CD4-positive, alpha-beta T cell treated with Interleukin-1 beta for 1 hour (primary cell): Measurements from ENCODE around the gene CDH4.

ENCODE experiments used
- DNase-seq, 2 donors: peaks; one replicate each; pipeline ENCODE4 v3.0.0-alpha.2; 2020 to 2022

CDH4 gene

DNA sequence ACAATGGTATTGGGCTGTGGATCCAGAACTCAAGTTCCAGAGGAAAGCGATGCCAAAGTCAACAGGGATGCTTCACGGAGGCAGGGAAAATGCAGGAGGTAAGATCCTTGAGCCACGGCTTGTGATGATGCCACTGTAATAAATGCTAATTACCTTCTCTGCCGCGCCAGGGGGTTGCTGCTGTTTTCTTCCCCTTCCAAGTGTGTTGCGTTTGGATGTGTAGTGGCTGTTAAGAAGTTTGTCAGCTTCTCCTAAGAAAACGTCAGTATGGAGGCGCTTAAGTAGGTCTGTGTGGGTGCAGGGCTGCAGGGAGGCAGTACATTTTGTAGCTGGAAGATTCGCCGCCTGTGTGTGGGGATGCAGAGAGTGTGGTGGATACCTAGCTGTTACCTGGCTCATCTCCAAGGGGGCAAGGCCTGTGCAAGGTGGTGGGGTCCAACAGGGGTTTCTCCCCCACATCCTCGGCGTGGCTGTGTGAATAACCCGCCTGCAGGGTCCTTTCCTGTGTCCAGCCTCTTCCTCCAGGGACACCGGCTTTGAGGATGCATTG is 318.7 kb downstream of the CDH4 start:
- DNase-seq: no peak

DNA sequence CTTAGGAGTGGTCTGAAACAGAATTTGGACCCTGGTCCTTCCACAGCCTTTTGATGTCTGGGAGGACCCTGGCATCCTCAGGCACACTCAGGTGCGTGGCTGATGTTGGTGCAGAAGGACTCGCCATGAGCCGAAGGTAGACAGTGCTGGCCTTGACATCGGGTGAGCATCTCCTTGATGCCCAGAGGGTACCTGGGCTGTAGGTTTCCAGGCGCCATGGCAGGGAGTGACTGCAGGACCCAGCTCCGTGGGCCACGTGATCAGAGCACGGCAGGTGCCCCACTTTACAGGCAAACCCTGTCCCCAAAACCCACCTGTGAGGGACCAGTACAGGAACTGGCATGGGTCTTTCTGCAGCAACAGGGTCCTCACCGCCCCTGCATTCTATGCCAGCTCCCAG is 319.2 kb downstream of the CDH4 start:
- no peak for DNase-seq

- no peak for DNase-seq
Observed at GRCh38 chr20:61571916-61572711, 320.1 kb downstream of the CDH4 start.

DNA sequence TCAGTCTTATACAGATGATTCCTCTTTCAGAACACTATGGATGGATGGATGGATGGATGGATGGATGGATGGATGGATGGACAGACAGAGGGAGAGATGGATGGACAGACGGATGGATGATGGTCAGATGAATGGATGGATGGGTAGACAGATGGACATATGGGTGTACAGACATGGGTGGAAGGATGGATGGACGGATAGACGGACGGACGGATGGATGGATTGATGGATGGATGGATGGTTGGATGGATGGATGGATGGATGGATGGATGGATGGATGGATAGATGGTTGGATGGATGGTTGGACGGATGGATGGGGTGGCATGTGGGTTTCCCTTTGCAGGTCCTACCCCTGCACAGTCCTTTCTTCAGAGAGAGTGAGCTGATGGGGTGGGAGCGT is 320.7 kb downstream of the CDH4 start:
- DNase-seq: no peak

DNA sequence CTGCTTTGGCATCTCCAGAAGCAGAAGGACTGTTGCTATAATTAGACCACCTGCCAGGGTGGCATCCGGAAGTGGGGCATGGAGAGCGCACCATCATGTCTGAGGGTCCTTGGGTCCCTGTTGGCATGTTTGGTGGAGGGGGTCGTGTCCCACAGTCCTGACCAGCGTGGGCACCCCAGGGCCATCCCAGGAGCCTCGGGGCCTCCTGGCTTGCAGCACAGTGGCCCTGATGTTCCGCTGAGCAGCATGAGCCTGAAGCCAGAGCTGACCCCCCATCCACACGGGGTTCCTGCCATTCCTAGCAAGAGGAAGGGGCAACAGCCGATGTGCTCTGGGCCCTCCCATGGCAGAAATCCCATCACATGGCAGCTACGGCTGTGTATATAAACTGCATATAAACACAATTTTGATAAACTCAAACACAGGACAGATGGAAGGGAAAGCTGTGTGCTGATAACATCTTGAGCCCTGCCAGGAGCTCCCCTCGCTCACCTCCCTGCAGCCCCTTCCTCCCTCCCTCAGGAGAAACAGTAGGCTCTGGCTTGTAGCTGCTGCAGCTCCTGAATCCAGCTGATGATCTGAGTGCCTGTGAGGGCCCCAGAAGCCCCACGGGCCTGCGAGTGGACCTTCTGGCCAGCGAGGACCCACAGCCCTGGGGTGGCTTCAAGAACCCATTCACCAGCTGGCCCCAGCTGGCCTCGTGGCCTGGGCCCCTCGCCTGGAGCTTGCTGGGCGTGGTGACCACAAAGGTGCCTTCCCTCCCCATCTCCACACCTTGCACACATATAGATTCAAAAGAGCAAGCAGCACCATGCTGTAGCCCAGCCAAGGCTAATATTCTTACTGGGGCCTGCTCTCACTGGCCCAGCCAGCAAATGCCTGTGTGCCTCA is 321.6 kb downstream of the CDH4 start:
- DNase-seq: no peak

GRCh38 chr20:61575151-61575937 is 323.3 kb downstream of the CDH4 start:
- DNase-seq: no peak

- no peak for DNase-seq
Observed at GRCh38 chr20:61576372-61576771, 324.3 kb downstream of the CDH4 start.

DNA sequence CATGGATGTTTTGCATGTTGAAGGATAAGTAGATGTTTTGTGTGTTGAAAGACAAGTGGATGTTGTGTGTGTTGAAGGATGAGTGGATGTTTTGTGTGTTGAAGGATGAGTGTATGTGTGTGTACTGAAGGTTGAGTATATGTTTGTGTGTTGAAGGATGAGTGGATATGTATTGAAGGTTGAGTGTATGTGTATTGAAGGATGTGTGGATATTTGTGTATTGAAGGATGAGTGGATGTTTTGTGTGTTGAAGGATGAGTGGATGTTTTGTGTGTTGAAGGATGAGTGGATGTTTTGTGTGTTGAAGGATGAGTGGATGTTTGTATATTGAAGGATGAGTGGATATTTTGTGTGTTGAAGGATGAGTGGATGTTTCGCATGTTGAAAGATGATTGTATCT is 325.0 kb downstream of the CDH4 start:
- DNase-seq: no peak

- no peak for DNase-seq
Observed at GRCh38 chr20:61579908-61580307, 327.8 kb downstream of the CDH4 start.

- no peak for DNase-seq
Observed at GRCh38 chr20:61580958-61581824, 329.1 kb downstream of the CDH4 start.

- DNase-seq: no peak
Observed at GRCh38 chr20:61581825-61582188, 329.7 kb downstream of the CDH4 start.

DNA sequence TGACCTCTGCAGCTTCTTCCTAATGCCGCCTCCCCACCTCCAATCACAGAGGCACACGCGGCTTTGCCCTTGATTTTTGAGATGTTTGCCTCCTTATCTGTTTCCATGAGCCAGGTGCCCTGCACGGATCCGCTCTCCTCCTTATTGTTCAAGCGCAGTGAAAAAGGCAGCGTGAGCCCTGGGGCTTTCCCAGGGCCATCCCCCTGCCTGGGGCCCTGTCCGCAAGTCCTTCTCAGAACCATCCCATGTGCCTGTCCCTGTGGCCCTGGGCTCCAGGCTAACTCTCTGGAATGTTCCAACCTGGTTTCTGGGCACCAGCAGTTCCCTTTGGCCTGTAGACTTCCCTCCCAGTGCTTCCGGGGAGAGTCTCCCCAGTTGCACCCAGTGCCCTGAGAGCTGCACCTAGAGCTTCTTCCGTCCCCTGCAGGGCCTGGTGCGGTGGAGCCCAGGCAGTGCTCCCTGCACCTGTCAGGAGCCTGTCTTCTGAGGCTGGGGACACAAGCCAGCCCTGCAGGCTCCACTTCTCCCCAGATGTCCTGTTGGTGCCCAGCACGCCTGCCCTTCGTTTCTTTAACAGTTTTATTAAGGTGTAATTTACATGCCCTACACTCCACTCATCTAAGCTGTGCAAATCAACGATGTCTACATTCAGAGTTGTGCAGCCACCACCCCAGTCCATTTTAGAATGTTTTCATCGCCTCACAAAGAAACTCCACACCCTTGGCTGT is 330.3 kb downstream of the CDH4 start:
- no peak for DNase-seq

DNA sequence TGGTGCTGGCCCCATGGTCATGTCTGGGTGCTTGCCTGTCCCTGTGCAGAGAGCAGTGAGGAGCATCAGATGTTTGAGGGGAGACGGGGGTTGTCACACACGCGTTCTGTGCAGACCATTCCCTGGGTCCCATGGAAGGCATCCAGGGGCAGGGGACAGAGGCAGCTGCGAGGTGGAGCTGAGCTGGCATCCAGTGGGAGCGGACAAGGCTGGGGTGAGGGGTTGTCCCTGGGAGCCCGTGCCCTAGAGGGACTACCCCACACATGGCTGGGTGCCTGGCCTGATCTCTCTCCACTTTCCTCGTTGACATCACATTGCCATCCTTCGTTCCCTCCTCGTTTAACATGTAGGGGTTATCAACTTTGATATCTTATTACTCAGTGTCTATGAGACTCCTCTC is 331.3 kb downstream of the CDH4 start:
- DNase-seq: no peak

DNA sequence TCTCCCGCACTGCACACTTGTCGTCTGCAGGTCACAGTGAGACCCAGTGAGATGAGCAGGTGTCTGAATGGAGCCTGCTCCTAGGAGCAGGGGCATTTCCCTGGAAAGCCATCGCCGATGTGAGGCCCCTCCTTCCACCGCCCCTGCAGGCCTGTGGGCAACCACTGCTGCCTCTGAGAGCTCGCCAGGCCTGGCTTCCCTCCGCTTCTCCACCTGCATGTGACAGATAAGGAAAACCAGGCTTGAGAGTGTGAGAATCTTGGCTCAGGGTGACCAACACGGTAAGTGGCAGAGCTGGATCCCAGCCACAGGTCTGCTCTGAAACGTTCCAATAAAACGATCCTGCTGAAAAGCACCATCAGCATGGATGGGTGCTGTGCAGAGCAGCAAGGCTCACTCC is 332.8 kb downstream of the CDH4 start:
- no peak for DNase-seq

GRCh38 chr20:61585764-61586163 is 333.7 kb downstream of the CDH4 start:
- no peak for DNase-seq

DNA sequence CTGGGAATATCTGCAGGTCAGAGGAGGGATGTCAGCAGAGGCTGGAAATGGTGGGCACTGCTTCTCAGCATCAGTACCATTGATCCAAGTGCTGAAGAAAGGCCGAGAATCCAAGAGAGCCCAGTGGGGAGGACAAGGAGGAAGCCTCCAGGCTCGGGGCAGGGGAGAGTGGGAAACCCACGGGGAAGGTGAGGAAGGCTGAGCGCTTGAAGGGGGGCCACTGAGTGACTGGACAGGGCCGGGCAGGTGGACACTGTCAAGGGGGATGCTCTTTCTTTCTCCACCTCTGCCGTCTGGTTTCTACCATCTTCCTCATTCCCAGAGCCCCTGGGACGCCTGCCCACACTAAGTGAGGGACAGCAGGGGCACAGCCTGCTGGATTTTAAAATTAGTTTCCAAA is 335.0 kb downstream of the CDH4 start:
- no peak for DNase-seq

DNA sequence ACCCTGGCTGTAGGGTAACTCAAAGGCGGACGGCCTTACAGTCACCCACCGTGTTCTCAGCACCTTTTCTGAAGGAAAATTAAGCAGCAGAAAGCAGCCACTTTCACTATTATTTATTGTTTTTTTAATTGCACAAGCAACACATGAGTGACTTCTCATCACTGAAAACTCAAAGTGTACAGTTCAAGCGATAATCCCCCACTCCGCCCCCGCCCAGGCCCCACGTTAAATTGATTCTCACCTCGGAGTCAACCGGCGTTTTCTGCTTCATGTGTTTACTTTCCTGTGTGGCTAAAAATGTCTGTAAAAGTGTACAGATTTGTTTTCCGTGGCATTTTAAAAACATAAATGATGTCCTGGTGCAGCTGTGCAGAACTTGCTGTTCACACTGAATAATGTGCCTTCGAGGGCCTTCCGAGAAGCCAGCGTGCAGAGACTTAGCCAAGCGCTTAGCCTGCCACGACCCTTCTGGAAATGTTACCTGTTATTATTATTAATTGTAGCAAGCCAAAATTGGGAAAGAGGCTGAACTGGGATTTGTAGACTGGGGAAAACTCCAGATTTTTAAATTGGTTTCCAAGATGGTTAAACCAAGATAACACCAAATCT is 335.7 kb downstream of the CDH4 start:
- no peak for DNase-seq

- no peak for DNase-seq
Observed at GRCh38 chr20:61588411-61589385, 336.6 kb downstream of the CDH4 start.

GRCh38 chr20:61590236-61590635 is 338.2 kb downstream of the CDH4 start:
- no peak for DNase-seq

DNA sequence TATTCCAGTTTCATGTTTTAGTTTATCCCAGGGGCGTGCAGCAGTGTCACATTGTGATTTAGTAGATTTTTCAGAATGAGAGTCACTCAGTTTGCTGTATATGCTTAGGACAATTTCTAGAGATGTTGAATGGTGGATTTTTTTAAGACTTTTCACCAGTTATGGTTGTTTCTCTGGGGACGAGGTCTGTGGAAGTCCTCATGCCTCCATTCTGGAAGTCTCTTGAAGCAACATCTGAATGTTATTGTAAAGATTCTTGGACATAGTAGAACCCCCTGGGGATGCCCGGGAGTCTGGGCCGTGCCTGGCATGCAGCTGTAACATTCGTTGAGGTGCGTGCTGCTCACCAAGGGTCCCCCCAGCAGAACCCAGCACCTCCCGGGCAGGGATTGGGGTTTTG is 341.5 kb downstream of the CDH4 start:
- DNase-seq: no peak
